Liver (tissue), 9 donors: ENCODE data around the gene ARIH2. TPM values are rescaled to one million over a fixed set of nuclear protein-coding genes. Genes with fewer than 3 reads are reported as not detected.

ENCODE experiments used
- DNase-seq: peaks from one replicate; pipeline ENCODE4 v3.0.0-alpha.2; 2017; ENCODE audit warnings: low spot score
- H3K27ac ChIP-seq, 2 donors: one replicate each; pipeline ENCODE4 v1.7.0; 2013; ENCODE audit warnings: inconsistent platforms in 2 of 2, low read length in 2 of 2, control low read depth in 1 of 2, low read depth in 1 of 2, mild to moderate bottlenecking in 1 of 2
- H3K27me3 ChIP-seq, 4 donors: one replicate each; pipeline versions ENCODE4 v1.6.1 to v1.7.0; 2013; ENCODE audit warnings: low read length in 3 of 4, inconsistent platforms in 1 of 4, mild to moderate bottlenecking in 1 of 4, moderate library complexity in 1 of 4; ENCODE audit not compliant: control insufficient read depth in 4 of 4, insufficient read depth in 4 of 4
- H3K36me3 ChIP-seq, 4 donors: one replicate each; pipeline versions ENCODE4 v1.6.1 to v1.7.0; 2013; ENCODE audit warnings: low read length in 3 of 4, mild to moderate bottlenecking in 3 of 4, low read depth in 1 of 4, moderate library complexity in 1 of 4; ENCODE audit not compliant: control insufficient read depth in 4 of 4, insufficient read depth in 3 of 4
- H3K4me1 ChIP-seq, 4 donors: one replicate each; pipeline versions ENCODE4 v1.6.1 to v1.7.0; 2013; ENCODE audit warnings: low read length in 3 of 4, mild to moderate bottlenecking in 3 of 4, moderate library complexity in 1 of 4; ENCODE audit not compliant: control insufficient read depth in 4 of 4, insufficient read depth in 4 of 4
- H3K4me3 ChIP-seq, 3 donors: one replicate each; pipeline versions ENCODE4 v1.6.1 to v1.7.0; 2013; ENCODE audit warnings: low read length in 3 of 3, control low read depth in 1 of 3, low read depth in 1 of 3, mild to moderate bottlenecking in 1 of 3
- H3K9ac ChIP-seq, 2 donors: one replicate each; pipeline ENCODE4 v1.7.0; 2013; ENCODE audit warnings: low read length in 2 of 2, mild to moderate bottlenecking in 2 of 2, moderate library complexity in 2 of 2, control low read depth in 1 of 2, low read depth in 1 of 2
- H3K9me3 ChIP-seq, 4 donors: one replicate each; pipeline versions ENCODE4 v1.6.1 to v1.7.0; 2013; ENCODE audit warnings: low read length in 3 of 4; ENCODE audit not compliant: control insufficient read depth in 4 of 4
- ATF3 ChIP-seq: IDR thresholded peaks from 2 replicates; pipeline ENCODE4 v1.6.1; 2016; ENCODE audit warnings: antibody characterized with exemption
- CTCF ChIP-seq: fragments of 150-350 bp; IDR thresholded peaks from 2 replicates; pipeline ENCODE4 v1.5.1; 2017; ENCODE audit warnings: improper control_type of control experiment, low read depth, low read length; ENCODE audit not compliant: missing input control
- FOXA1 ChIP-seq: IDR thresholded peaks from 2 replicates; pipeline ENCODE4 v1.6.1; 2016; ENCODE audit warnings: antibody characterized with exemption
- FOXA2 ChIP-seq: IDR thresholded peaks from 2 replicates; pipeline ENCODE4 v1.6.1; 2016; ENCODE audit warnings: antibody characterized with exemption
- GABPA ChIP-seq, 2 donors: IDR thresholded peaks in 1 of 2; conservative IDR thresholded peaks in 1 of 2; 2 replicates each; pipeline ENCODE4 v1.6.1; 2016; ENCODE audit warnings: antibody characterized with exemption in 2 of 2, mild to moderate bottlenecking in 1 of 2, moderate library complexity in 1 of 2
- HNF4A ChIP-seq, 2 donors: conservative IDR thresholded peaks; 2 replicates each; pipeline ENCODE4 v1.6.1; 2016; ENCODE audit warnings: antibody characterized with exemption in 2 of 2, mild to moderate bottlenecking in 2 of 2
- HNF4G ChIP-seq: IDR thresholded peaks from 2 replicates; pipeline ENCODE4 v1.6.1; 2016; ENCODE audit warnings: antibody characterized with exemption
- JUND ChIP-seq, 2 donors: IDR thresholded peaks; 2 replicates each; pipeline ENCODE4 v1.6.1; 2016; ENCODE audit warnings: antibody characterized with exemption in 2 of 2
- MAX ChIP-seq: IDR thresholded peaks from 2 replicates; pipeline ENCODE4 v1.6.1; 2016; ENCODE audit warnings: antibody characterized with exemption
- NR2F2 ChIP-seq: IDR thresholded peaks from 2 replicates; pipeline ENCODE4 v1.6.1; 2016; ENCODE audit warnings: antibody characterized with exemption
- RAD21 ChIP-seq, 2 donors: IDR thresholded peaks; 2 replicates each; pipeline ENCODE4 v1.6.1; 2016; ENCODE audit warnings: antibody characterized with exemption in 2 of 2, mild to moderate bottlenecking in 2 of 2
- REST ChIP-seq: IDR thresholded peaks from 2 replicates; pipeline ENCODE4 v1.6.1; 2016; ENCODE audit warnings: antibody characterized with exemption, mild to moderate bottlenecking
- RXRA ChIP-seq, 2 donors: IDR thresholded peaks; 2 replicates each; pipeline ENCODE4 v1.6.1; 2017 to 2018; ENCODE audit warnings: antibody characterized with exemption in 2 of 2, mild to moderate bottlenecking in 1 of 2
- SP1 ChIP-seq: IDR thresholded peaks from 2 replicates; pipeline ENCODE4 v1.6.1; 2018; ENCODE audit warnings: antibody characterized with exemption, mild to moderate bottlenecking
- TAF1 ChIP-seq: conservative IDR thresholded peaks from 2 replicates; pipeline ENCODE4 v1.6.1; 2016; ENCODE audit warnings: antibody characterized with exemption, mild to moderate bottlenecking
- YY1 ChIP-seq: IDR thresholded peaks from 2 replicates; pipeline ENCODE4 v1.6.1; 2016; ENCODE audit warnings: antibody characterized with exemption, mild to moderate bottlenecking
- ZBTB33 ChIP-seq: IDR thresholded peaks from 2 replicates; pipeline ENCODE4 v1.6.1; 2016; ENCODE audit warnings: antibody characterized with exemption
- WGBS: extraction: QIAGEN DNeasy Blood & Tissue Kit; methylation state at CpG from one replicate; pipeline ENCODE4 v1.1.7; 2013; 5-methylcytosine and 5-hydroxymethylcytosine counted together
- polyA plus RNA-seq, 2 donors: library from polyadenylated mRNA; stranded (reverse) in 1 of 2; unstranded in 1 of 2; fragments of 200-250 nt in 1 of 2; fragments of >200 nt in 1 of 2; fragmentation: Nextera tagmentation in 1 of 2; extraction: Ambion mirVana in 1 of 2; gene quantifications; one replicate each; pipeline versions ENCODE4 v1.2.1 to v1.2.3, GENCODE V29; 2013 to 2015
- total RNA-seq, 2 donors: library from RNA; depleted of rRNA; stranded (reverse); fragments of >200 nt; gene quantifications; one replicate each; pipeline ENCODE4 v1.2.3, GENCODE V29; 2014
- donor health status: healthy.
- donor health status: healthy.
- donor health status: healthy.
- donor health status: healthy.
- donor health status: healthy.

ARIH2 gene
- total and polyA plus RNA-seq, 4 donors: 24.8 to 63.5 (median 31.0) TPM

GRCh38 chr3:49026536-49026935 lies 107.9 kb downstream of the ARIH2 start:
- no peak overlapping the region for H3K4me3 ChIP-seq
- WGBS: 95% methylated on average over 3 of the region's 3 CpGs
- H3K36me3 ChIP-seq: peaks cover 0 to 40% (median 26%) of the 10 kb centered on the region in 4 donors
- TF ChIP-seq TAF1 (no peak), ATF3 (no peak), FOXA2 (no peak), FOXA1 (no peak), HNF4A (conservative IDR thresholded peaks at IDR 0.05) (no peak), SP1 (no peak), ZBTB33 (no peak), NR2F2 (no peak), GABPA (IDR thresholded peaks at IDR 0.05 in 1 of 2, conservative IDR thresholded peaks at IDR 0.05 in 1 of 2) (no peak), JUND (IDR thresholded peaks at IDR 0.05) (no peak), REST (no peak)
- no peaks in the 10 kb centered on the region for H3K27me3 ChIP-seq
- no peak overlapping the region for H3K27ac ChIP-seq
- DNase-seq: no peak
- H3K9me3 ChIP-seq: no peaks in the 10 kb centered on the region
- no peak overlapping the region for H3K9ac ChIP-seq
- peaks cover 6 to 33% (median 25%) of the 10 kb centered on the region in 4 donors for H3K4me1 ChIP-seq

- no peak overlapping the region for H3K9ac ChIP-seq
- WGBS: 97% methylated on average over 9 of the region's 9 CpGs
- H3K9me3 ChIP-seq: no peaks in the 10 kb centered on the region
These were observed 109.0 kb downstream of the ARIH2 start for GRCh38 chr3:49027634-49028033.

More at GRCh38 chr3:49027634-49028033, 109.0 kb downstream of the ARIH2 start:
- peaks cover 0 to 51% (median 37%) of the 10 kb centered on the region in 4 donors for H3K36me3 ChIP-seq
- H3K27me3 ChIP-seq: no peaks in the 10 kb centered on the region
- H3K27ac ChIP-seq: no peak overlapping the region
- TF ChIP-seq FOXA1: no peak
- no peak for TF ChIP-seq MAX
- TF ChIP-seq FOXA2: no peak
- no peak for TF ChIP-seq ZBTB33
- TF ChIP-seq GABPA (IDR thresholded peaks at IDR 0.05 in 1 of 2, conservative IDR thresholded peaks at IDR 0.05 in 1 of 2): no peak
- TF ChIP-seq SP1: no peak
- TF ChIP-seq RXRA (IDR thresholded peaks at IDR 0.05): no peak
- TF ChIP-seq JUND (IDR thresholded peaks at IDR 0.05): no peak
- no peak for TF ChIP-seq REST
- no peak for TF ChIP-seq HNF4G
- TF ChIP-seq RAD21 (IDR thresholded peaks at IDR 0.05): no peak
- no peak for TF ChIP-seq ATF3
- no peak for TF ChIP-seq YY1
- TF ChIP-seq HNF4A (conservative IDR thresholded peaks at IDR 0.05): no peak
- TF ChIP-seq CTCF: no peak
- H3K4me3 ChIP-seq: no peak overlapping the region
- no peak for DNase-seq
- H3K4me1 ChIP-seq: peaks cover 6 to 30% (median 21%) of the 10 kb centered on the region in 4 donors
